HUDEP-2 (cell line): Measurements from ENCODE around the gene KCTD19.
"Not testable (repeated sequence)": the region's sequence is repeated elsewhere in the genome, so short reads cannot be mapped to it uniquely, and the experiment has no call there.

Source experiments
- DNase-seq, 76 experiments: peaks; one replicate each; lab custom pipeline; 2025; ENCODE audit not compliant: unreplicated experiment in 76 of 76; lab: John Stamatoyannopoulos, UW

KCTD19 gene

GRCh38 chr16:67326472-67327309 is at the start of gene KCTD19, which contains the start of gene LRRC36:
Gene KCTD19, minus strand, starts transcription at chr16:67326741. Its CDS starts 34 bp downstream, at chr16:67326707.
Gene LRRC36, plus strand, starts transcription at chr16:67326815. Its CDS starts 48 bp downstream, at chr16:67326863.
- DNase-seq: peak in 23 of 76 experiments; percentile 3 to 34 (median 14)

GRCh38 chr16:67376012-67376411 is 49.5 kb upstream of the KCTD19 start:
- not testable (repeated sequence) for DNase-seq

GRCh38 chr16:67372664-67373063 is 46.1 kb upstream of the KCTD19 start:
- peak in 9 of 76 experiments; percentile 2 to 39 (median 13) for DNase-seq

GRCh38 chr16:67370661-67371060 is 44.1 kb upstream of the KCTD19 start:
- no peak for DNase-seq

GRCh38 chr16:67364600-67365235 is 38.2 kb upstream of the KCTD19 start:
- DNase-seq: no peak

GRCh38 chr16:67361038-67361437 is 34.5 kb upstream of the KCTD19 start:
- no peak for DNase-seq

- peak in 1 of 76 experiments; percentile 2 for DNase-seq
Observed at GRCh38 chr16:67359540-67360269, 33.2 kb upstream of the KCTD19 start.

- DNase-seq: no peak
Observed at GRCh38 chr16:67357561-67357960, 31.0 kb upstream of the KCTD19 start.

GRCh38 chr16:67356396-67356795 is 29.9 kb upstream of the KCTD19 start:
- no peak for DNase-seq

GRCh38 chr16:67352463-67352862 is 25.9 kb upstream of the KCTD19 start:
- DNase-seq: not testable (repeated sequence)

GRCh38 chr16:67350324-67350723 is 23.8 kb upstream of the KCTD19 start:
- no peak for DNase-seq

GRCh38 chr16:67349172-67349571 is 22.6 kb upstream of the KCTD19 start:
- peak in 13 of 76 experiments; percentile 3 to 50 (median 22) for DNase-seq

GRCh38 chr16:67346341-67346740 is 19.8 kb upstream of the KCTD19 start:
- no peak for DNase-seq

- DNase-seq: no peak
Observed at GRCh38 chr16:67345401-67345800, 18.9 kb upstream of the KCTD19 start.

- no peak for DNase-seq
Observed at GRCh38 chr16:67342616-67343015, 16.1 kb upstream of the KCTD19 start.

GRCh38 chr16:67341250-67341649 is 14.7 kb upstream of the KCTD19 start:
- DNase-seq: no peak

GRCh38 chr16:67339453-67339852 is 12.9 kb upstream of the KCTD19 start:
- DNase-seq: peak in 1 of 76 experiments; percentile 11

- no peak for DNase-seq
Observed at GRCh38 chr16:67336648-67337047, 10.1 kb upstream of the KCTD19 start.

GRCh38 chr16:67336116-67336515 is 9.6 kb upstream of the KCTD19 start:
- no peak for DNase-seq

GRCh38 chr16:67333315-67333714 is 6.8 kb upstream of the KCTD19 start:
- DNase-seq: no peak

GRCh38 chr16:67329901-67330300 is 3.4 kb upstream of the KCTD19 start:
- DNase-seq: no peak
